HPDE6-E6E7 (cell line): ENCODE results near the gene ACTR3C.
"Not testable (repeated sequence)": the region's sequence is repeated elsewhere in the genome, so short reads cannot be mapped to it uniquely, and the experiment has no call there.

Experiments used
- DNase-seq: peaks from one replicate; pipeline ENCODE4 v3.0.0; 2011; ENCODE audit warnings: missing footprints; ENCODE audit errors: extremely low spot score

ACTR3C gene

GRCh38 chr7:150204577-150204976 lies 118.8 kb downstream of the ACTR3C start:
- DNase-seq = not testable (repeated sequence)

DNA sequence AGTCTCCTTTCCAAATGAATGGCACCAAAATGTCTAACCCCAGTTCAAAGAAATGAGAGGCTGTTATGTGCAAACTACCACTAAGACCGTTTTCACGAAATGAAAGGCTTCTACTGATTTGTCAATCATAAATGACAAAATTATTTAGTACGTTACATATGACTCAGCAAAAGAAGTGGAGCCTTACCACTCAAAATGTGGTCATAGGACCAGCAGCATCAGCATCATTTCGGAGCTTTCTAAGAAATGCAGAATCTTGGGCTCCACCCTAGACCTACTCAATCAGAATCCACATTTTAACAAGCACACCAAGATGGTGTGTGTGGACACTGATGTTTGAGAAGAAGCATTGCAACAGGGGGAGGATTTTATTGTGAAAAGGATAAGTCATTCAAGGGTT lies 120.5 kb downstream of the ACTR3C start:
- not testable (repeated sequence) for DNase-seq
